ENCODE measurements around the gene NELFB. TPM values are rescaled to one million over a fixed set of nuclear protein-coding genes. Genes with fewer than 3 reads are reported as not detected.

Gene NELFB
- total and polyA plus RNA-seq, 2 of the 4 experiments (the other 2 are of a cell fraction), result 36.9 to 66.0 TPM

DNA sequence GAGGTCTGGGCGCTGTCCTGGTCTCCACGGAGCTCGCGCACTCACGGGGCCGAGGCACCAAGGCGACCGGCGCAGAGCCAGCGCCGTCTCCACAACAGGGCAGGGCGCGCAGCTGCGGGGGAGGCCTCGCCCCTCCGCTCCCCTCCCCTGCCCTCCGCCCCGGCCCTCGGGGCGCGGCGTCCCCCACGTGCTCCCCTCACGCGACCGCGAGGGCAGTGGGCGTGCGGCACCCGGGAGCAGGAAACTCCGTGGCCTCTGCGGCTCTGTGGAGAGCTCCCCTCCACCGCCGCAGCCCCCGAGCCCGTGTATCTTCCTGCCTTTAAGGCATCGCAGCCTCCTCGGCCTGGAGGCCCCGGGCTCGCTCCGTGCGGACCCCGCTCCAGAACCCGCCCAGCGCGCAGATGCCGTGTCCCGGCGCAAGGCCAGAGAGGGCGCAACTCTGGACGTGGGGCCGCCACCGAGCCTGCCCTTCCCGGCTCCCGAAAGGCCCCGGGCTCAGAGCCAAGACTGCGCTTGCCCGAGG is 14.7 kb upstream of the NELFB start:
- ATAC-seq (ENCODE audit: low read depth) (peak; percentile 36), DNase-seq (peak; percentile 61)
- Histone ChIP-seq H3K4me1 (ENCODE audit: control insufficient read depth, insufficient read depth, low read length) (peaks cover 9% of the 10 kb centered on the region; the same call in 1 of the 2 replicates), H2AK5ac (ENCODE audit: low read depth, low read length) (peak overlapping the region; percentile 74), H3K9ac (ENCODE audit: low read depth, low read length) (peak overlapping the region; percentile 71), H2BK15ac (ENCODE audit: low read depth, low read length) (no peak overlapping the region), H2BK120ac (ENCODE audit: low read depth, low read length) (peak overlapping the region; percentile 43), H3K9me1 (ENCODE audit: insufficient read depth, low read length) (peaks cover 4% of the 10 kb centered on the region), H3K9me3 (ENCODE audit: control insufficient read depth, insufficient read depth, low read length) (no peaks in the 10 kb centered on the region), H3K27ac (ENCODE audit: insufficient read depth, low read length) (peak overlapping the region; percentile 91), H2AFZ (replicated peaks; ENCODE audit: low read length, poor library complexity) (peak overlapping the region; percentile 91), H3K56ac (ENCODE audit: extremely low read depth, insufficient read depth, low read length) (peak overlapping the region; percentile 77), H4K5ac (ENCODE audit: low read depth, low read length) (peak overlapping the region; percentile 10), H4K8ac (ENCODE audit: low read depth in 2 of 2, low read length in 2 of 2) (peak overlapping the region; percentile 36 to 77; a peak in 2 of 4 replicates), H3K23ac (ENCODE audit: low read depth, low read length) (peak overlapping the region; percentile 94; the same call in 1 of the 2 replicates), H3K27me3 (ENCODE audit: control insufficient read depth, insufficient read depth, low read length) (no peaks in the 10 kb centered on the region), H3K4me3 (ENCODE audit: insufficient read depth, low read depth, low read length) (peak overlapping the region; percentile 59), H4K20me1 (ENCODE audit: insufficient read depth, low read length) (peaks cover 38% of the 10 kb centered on the region), H3K14ac (replicated peaks; ENCODE audit: low read depth, low read length) (peak overlapping the region; percentile 41), H4K91ac (ENCODE audit: insufficient read depth, low read depth, low read length) (peak overlapping the region; percentile 76), H2AK9ac (replicated peaks; ENCODE audit: low read depth, low read length, poor library complexity) (peak overlapping the region; percentile 93), H2BK5ac (ENCODE audit: low read depth, low read length, poor library complexity, severe bottlenecking) (peak overlapping the region; percentile 81), H3K36me3 (ENCODE audit: control insufficient read depth, insufficient read depth, low read length) (peaks cover 19% of the 10 kb centered on the region), H2BK20ac (ENCODE audit: low read depth, low read length) (no peak overlapping the region), H3K79me1 (ENCODE audit: low read depth in 1 of 2, low read length in 2 of 2) (peaks cover 12 to 55% of the 10 kb centered on the region in 2 experiments; a peak in 3 of 4 replicates), H3K18ac (ENCODE audit: low read depth, low read length) (no peak overlapping the region; the same call in 1 of the 2 replicates), H3K4ac (ENCODE audit: low read depth, low read length) (peak overlapping the region; percentile 86), H3K4me2 (ENCODE audit: low read depth, low read length) (peak overlapping the region; percentile 91)
- dilution Hi-C loops (cut with HindIII; ENCODE audit: low sequenced_read_pairs, unreplicated experiment) (no loop called here), in situ Hi-C loops (cut with MboI; ENCODE audit: low sequenced_read_pairs) (no loop called here), intact Hi-C loops (cut with micrococcal nuclease) (no loop called here)
- no TSS peak for BruUV-seq (replicated peaks)
- ChIA-PET POLR2A (ENCODE audit: unreplicated experiment) (interaction anchor here (0.5 to 0.9 kb wide), 8 partner anchors 14 to 116 kb away, joined by 3 to 5 read pairs (median 4); partner anchors contain the start of genes NELFB and RNF208), CTCF (no interaction called here)
- WGBS, 2 experiments (ENCODE audit: extremely low coverage in 2 of 2, insufficient read length in 1 of 2), result 0% methylated on average over 46 of the region's 58 CpGs; no CpG with 5 or more reads in 1 of the 2 experiments
- TF ChIP-seq POLR2A (IDR thresholded peaks at IDR 0.05; ENCODE audit: low read depth, low read length), result peak; percentile 37; the same call in 1 of the 2 replicates
- TF ChIP-seq RAD21 (IDR thresholded peaks at IDR 0.05; ENCODE audit: low read length), result no peak
- peak; percentile 91 for TF ChIP-seq BHLHE40 (IDR thresholded peaks at IDR 0.05; ENCODE audit: low read depth, low read length)
- no peak for TF ChIP-seq NFE2L2 (IDR thresholded peaks at IDR 0.05; ENCODE audit: low read depth, low read length)
- TF ChIP-seq, protein P1, sequence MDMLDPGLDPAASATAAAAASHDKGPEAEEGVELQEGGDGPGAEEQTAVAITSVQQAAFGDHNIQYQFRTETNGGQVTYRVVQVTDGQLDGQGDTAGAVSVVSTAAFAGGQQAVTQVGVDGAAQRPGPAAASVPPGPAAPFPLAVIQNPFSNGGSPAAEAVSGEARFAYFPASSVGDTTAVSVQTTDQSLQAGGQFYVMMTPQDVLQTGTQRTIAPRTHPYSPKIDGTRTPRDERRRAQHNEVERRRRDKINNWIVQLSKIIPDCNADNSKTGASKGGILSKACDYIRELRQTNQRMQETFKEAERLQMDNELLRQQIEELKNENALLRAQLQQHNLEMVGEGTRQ (IDR thresholded peaks at IDR 0.05; ENCODE audit: low read depth, low read length), result peak; percentile 77
- TF ChIP-seq RFX5 (IDR thresholded peaks at IDR 0.05; ENCODE audit: low read depth, low read length), result no peak
- TF ChIP-seq RCOR1 (IDR thresholded peaks at IDR 0.05; ENCODE audit: insufficient replicate concordance, low read length), result no peak
- TF ChIP-seq SMC3 (IDR thresholded peaks at IDR 0.05; ENCODE audit: low read depth, low read length), result no peak
- TF ChIP-seq FOS (IDR thresholded peaks at IDR 0.05; ENCODE audit: low read depth, low read length), result no peak
- no peak for TF ChIP-seq CHD1 (IDR thresholded peaks at IDR 0.05; ENCODE audit: low read depth, low read length)
- no peak for TF ChIP-seq MAFK (IDR thresholded peaks at IDR 0.05; ENCODE audit: low read depth, low read length)
- TF ChIP-seq MXI1 (IDR thresholded peaks at IDR 0.05; ENCODE audit: borderline replicate concordance, low read depth, low read length), result peak; percentile 67
- TF ChIP-seq CEBPB (IDR thresholded peaks at IDR 0.05; ENCODE audit: low read depth, low read length), result no peak
- TF ChIP-seq, protein P2, sequence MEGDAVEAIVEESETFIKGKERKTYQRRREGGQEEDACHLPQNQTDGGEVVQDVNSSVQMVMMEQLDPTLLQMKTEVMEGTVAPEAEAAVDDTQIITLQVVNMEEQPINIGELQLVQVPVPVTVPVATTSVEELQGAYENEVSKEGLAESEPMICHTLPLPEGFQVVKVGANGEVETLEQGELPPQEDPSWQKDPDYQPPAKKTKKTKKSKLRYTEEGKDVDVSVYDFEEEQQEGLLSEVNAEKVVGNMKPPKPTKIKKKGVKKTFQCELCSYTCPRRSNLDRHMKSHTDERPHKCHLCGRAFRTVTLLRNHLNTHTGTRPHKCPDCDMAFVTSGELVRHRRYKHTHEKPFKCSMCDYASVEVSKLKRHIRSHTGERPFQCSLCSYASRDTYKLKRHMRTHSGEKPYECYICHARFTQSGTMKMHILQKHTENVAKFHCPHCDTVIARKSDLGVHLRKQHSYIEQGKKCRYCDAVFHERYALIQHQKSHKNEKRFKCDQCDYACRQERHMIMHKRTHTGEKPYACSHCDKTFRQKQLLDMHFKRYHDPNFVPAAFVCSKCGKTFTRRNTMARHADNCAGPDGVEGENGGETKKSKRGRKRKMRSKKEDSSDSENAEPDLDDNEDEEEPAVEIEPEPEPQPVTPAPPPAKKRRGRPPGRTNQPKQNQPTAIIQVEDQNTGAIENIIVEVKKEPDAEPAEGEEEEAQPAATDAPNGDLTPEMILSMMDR (conservative IDR thresholded peaks at IDR 0.05; ENCODE audit: low read depth, low read length), result no peak
- peak; percentile 84; the same call in 1 of the 2 replicates for TF ChIP-seq MAZ (IDR thresholded peaks at IDR 0.05; ENCODE audit: borderline replicate concordance, low read depth, low read length)

Measured in IMR-90 (cell line).